GM18517 (cell line): ENCODE data around the gene LIN7A.
"Not testable (repeated sequence)": the region's sequence is repeated elsewhere in the genome, so short reads cannot be mapped to it uniquely, and the experiment has no call there.

Experiments used
- ATAC-seq: cut with Tn5 transposase; IDR thresholded peaks from one replicate; pipeline ENCODE4 v1.9.1; 2021; ENCODE audit warnings: mild to moderate bottlenecking, moderate library complexity; ENCODE audit not compliant: unreplicated experiment

LIN7A gene

DNA sequence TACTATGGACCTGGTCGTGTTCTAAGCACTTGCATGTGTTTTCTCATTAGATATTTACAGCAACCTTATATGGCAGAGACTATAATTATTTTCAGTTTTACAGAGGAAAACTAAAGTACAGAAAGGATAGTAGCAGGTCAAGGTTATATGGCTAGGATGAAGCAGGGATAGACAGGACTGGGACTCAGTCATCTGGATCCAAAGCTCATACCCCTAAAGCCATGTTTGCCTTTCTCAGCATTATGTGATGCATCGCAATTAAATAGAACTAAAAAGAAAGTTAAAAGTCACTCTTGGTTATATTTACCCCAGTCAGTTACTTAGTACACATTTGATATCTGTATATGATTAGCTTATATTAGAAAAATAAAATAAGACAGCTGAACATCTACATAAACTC is 13.3 kb downstream of the LIN7A start:
- no peak for ATAC-seq

DNA sequence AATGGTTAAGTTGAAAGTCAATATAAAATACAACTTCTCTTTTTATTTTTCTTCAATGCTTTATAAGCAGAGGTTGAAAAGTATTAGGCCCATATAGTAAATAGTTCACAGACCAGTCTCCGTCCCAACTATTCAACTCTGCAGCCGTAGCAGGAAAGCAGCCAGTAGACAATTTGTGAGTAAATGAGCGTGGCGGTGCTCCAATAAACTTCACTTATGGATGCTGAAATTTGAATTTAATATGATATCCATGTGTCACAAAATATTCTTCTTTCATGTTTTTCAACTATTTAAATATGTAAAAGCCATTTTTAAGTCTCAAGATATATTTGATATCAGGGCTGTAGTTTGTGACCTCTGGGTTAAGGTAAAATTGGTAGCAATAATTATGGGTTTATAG is 17.7 kb downstream of the LIN7A start:
- no peak for ATAC-seq

DNA sequence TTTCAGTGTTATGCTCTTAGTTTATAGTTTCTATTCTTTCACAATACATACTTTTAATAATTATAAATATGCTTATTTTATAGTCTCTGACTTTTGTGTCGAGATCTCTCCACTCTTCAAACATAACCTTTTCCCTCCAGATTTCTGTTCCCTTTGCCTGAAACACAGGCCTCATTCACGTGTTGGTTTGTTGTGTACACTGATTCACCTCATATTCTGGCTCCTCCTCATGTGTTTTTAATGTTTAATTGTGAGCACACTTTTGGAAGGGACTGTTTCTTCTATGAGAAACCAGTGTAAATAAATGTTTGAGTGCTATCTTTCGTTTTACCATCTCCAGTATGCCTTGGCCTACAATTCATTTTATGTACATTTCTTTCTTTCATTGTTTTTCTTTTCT is 20.1 kb downstream of the LIN7A start:
- ATAC-seq, result no peak

DNA sequence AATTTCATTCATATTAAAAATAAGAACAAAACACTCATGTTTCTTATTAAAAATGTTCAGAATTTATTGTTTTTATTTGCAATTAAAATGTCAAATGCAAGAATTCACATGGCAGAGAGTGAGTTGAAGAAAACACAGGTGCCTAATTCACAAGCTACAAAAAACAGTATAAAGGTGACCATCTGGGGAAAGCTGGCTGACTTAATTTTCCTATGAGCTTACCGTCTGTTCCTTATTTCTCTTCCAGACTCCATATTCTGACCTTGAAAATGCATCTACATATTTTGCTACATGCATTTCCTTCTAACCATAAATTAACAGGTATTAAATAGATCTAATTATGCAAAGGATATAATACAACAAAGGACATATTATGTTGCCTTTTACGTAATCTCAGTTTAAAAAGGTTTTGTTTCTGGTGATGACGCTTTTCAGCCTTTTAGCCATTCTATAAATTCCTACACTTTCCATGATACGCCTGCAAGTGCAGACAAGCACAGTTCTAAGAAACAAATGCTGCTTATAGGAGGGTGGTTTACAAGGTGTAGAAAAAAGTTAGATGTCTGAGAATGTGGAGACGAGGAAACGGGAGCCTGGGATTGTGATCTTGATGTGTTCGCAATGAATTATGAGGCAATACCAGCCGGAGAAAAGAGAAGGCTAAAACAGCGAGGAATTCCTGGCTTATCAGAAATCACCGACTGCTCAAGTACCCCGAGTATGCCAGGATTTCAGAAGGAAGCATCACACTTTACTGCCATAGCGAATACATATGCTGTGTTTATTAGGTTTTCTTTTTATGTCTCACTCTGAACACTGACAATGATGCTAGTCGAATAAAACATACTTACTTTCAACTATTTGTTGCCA is 24.6 kb downstream of the LIN7A start:
- ATAC-seq, result no peak

DNA sequence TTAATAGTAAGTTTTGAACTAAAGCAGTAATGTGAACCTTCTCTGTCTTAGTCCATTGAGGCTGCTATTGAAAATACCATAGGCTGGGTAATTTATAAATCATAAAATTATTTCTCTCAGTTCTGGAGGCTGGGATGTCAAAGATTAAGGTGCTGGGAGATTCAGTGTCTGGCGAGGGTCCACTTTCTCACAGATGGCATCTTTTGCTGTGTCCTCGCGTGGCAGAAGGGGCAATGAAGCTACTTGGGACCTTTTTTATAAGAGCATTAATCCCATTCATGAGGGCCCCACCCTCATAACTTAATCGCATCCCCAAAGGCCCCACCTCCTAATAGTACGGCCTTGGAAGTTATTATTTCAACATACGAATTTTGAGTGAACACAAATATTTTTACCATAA is 28.4 kb downstream of the LIN7A start:
- ATAC-seq, result no peak

- no peak for ATAC-seq
Measured at GRCh38 chr12:80902711-80903110, 35.0 kb downstream of the LIN7A start.

GRCh38 chr12:80901661-80902060 is 36.1 kb downstream of the LIN7A start:
- ATAC-seq, result no peak

GRCh38 chr12:80895240-80895639 is 42.5 kb downstream of the LIN7A start:
- no peak for ATAC-seq

GRCh38 chr12:80894179-80894578 is 43.6 kb downstream of the LIN7A start:
- ATAC-seq, result no peak

DNA sequence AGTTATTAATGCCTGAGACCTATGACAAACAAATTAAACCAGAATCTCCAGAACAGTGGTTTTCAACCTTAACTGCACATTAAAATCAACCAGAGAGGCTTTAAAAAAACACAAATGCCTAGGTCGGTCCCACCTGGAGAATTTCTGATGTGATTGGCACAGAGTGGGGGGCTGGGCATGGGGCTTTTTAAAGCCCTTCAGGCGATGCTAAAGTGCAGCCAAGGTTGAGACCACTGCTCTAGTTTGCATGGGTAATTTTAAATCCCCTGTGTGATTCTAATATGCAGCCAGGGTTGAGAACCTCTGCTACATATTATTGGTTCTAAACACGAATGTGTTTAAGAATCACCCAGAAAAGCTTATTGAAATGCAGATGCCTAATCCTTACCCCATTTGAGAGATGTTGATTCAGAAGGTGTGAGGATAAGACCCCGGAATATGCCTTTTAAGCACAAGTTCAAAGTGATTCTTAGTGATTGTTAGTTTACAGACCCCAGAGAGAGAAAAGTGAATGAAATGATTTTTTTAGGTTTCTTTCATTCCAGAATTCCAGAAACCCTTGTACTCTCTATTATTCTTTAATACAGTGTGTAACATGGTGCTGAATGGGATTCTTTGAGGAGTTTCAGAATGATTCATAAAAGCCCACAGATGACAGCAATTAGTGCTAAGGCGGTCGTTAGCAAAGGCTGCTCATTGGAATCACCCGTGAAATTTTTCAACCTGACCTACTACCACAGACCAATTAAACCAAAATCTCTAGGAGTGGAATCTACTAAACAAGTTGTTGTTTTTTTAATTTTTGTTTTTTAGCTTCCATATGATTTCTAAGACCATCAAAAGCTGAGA is 44.9 kb downstream of the LIN7A start:
- ATAC-seq, result no peak

DNA sequence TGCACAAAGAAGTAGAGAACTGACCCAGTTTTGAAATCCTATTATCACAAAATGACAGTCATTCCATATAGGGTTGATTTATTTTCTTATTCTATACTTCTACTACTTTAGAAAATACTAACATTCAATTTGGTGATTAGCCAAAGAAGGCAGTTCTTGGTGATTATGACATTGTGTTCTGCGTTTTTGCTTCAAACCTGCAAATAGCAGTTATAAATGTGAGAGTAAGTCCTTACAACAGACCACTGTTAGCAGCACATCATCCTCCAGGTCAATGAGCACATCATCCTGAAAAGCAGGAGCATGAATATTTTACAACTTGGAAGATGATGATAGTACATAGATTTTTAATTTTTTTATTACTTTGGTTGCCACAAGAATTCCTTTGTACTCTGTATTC is 53.1 kb downstream of the LIN7A start:
- ATAC-seq, result no peak

GRCh38 chr12:80881106-80881505 is 56.6 kb downstream of the LIN7A start:
- no peak for ATAC-seq

DNA sequence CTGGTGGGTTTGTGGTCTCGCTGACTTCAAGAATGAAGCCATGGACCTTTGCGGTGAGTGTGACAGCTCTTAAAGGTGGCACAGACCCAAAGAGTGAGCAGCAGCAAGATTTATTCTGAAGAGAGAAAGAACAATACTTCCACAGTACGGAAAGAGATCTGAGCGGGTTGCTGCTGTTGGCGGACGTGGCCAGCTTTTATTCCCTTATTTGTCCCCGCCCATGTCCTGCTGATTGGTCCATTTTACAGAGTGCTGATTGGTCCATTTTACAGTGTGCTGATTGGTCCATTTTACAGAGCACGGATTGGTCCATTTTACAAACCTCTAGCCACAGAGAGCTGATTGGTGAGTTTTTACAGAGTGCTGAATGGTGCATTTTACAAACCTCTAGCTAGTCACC is 59.3 kb downstream of the LIN7A start:
- ATAC-seq, result not testable (repeated sequence)

DNA sequence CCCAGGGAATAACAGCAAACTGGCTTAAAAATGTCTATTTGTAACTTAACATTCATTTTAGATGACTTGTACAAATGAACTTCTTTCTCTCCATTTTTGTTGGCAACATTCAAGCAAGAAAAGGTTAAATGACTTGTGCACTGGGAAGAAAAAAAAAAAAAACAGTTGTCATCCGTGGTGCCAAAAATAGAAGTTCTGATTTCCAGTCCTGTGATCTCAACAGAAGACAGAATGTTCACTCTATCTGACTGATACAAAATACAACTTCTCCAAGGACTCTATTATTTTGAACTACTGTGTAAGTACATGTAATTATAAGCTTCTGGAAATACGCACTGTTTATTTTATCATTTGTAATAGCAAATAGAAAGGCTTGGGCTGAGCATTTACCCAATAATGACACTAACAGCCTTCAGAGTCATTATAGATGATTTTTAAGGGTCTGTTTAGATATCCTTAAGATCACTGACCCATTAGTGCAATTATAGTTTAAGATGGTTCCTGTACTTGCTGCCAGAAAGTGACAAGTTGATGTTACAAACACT is 59.9 kb downstream of the LIN7A start:
- ATAC-seq, result no peak

- ATAC-seq, result no peak
Measured at GRCh38 chr12:80872053-80872452, 65.7 kb downstream of the LIN7A start.

GRCh38 chr12:80869264-80869663 is 68.5 kb downstream of the LIN7A start:
- no peak for ATAC-seq

- ATAC-seq, result no peak
Measured at GRCh38 chr12:80868576-80868975, 69.2 kb downstream of the LIN7A start.

- ATAC-seq, result no peak
Measured at GRCh38 chr12:80867941-80868340, 69.8 kb downstream of the LIN7A start.

- ATAC-seq, result no peak
Measured at GRCh38 chr12:80864046-80864735, 73.5 kb downstream of the LIN7A start.

GRCh38 chr12:80862531-80862930 is 75.2 kb downstream of the LIN7A start:
- ATAC-seq, result no peak
